ENCODE results near the gene ZFC3H1. TPM values are rescaled to one million over a fixed set of nuclear protein-coding genes. Genes with fewer than 3 reads are reported as not detected.
"Not testable (repeated sequence)": the region's sequence is repeated elsewhere in the genome, so short reads cannot be mapped to it uniquely, and the experiment has no call there.

The ZFC3H1 gene
- total RNA-seq, 1 experiment from 2014 or later = 48.7 TPM

DNA sequence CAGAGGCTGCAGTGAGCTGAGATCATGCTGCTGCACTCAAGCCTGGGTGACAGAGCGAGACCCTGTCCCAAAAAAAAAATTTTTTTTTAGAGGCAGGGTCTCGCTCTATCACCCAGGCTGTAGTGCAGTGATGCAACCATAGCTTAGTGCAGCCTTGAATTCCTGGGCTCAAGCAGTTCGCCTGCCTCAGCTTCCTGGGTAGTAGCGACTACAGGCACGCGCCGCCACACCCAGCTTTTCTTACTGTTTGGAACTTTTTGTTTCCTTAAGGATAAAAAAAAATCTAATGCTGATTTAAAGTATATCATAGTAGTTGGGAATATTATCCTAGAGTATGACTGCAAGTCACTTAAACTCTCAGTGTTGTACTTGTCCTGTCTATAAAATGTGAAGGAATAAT is 29.5 kb upstream of the ZFC3H1 start:
- no peaks in the 10 kb centered on the region for H3K9me3 ChIP-seq (ENCODE audit: low read depth, low read length, poor library complexity, severe bottlenecking)
- no peak for DNase-seq (ENCODE audit: low spot score)
- peaks cover 22% of the 10 kb centered on the region for H3K36me3 ChIP-seq (ENCODE audit: insufficient read depth, low read length, poor library complexity, severe bottlenecking)
- intact Hi-C loops (cut with micrococcal nuclease; ENCODE audit: unreplicated experiment) = no loop called here
- no peak overlapping the region for H3K4me3 ChIP-seq (ENCODE audit: low read depth, low read length, poor library complexity, severe bottlenecking)
- POLR2A ChIA-PET (ENCODE audit: low non-redundant PET) = no interaction called here
- TF ChIP-seq, protein P1, sequence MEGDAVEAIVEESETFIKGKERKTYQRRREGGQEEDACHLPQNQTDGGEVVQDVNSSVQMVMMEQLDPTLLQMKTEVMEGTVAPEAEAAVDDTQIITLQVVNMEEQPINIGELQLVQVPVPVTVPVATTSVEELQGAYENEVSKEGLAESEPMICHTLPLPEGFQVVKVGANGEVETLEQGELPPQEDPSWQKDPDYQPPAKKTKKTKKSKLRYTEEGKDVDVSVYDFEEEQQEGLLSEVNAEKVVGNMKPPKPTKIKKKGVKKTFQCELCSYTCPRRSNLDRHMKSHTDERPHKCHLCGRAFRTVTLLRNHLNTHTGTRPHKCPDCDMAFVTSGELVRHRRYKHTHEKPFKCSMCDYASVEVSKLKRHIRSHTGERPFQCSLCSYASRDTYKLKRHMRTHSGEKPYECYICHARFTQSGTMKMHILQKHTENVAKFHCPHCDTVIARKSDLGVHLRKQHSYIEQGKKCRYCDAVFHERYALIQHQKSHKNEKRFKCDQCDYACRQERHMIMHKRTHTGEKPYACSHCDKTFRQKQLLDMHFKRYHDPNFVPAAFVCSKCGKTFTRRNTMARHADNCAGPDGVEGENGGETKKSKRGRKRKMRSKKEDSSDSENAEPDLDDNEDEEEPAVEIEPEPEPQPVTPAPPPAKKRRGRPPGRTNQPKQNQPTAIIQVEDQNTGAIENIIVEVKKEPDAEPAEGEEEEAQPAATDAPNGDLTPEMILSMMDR (conservative IDR thresholded peaks at IDR 0.05; ENCODE audit: low read depth, low read length) = no peak
- no peak for TF ChIP-seq EZH2 (IDR thresholded peaks at IDR 0.05; ENCODE audit: borderline replicate concordance, low read depth, low read length, poor library complexity, severe bottlenecking)
- H3K4me1 ChIP-seq (ENCODE audit: insufficient read depth, low read length, poor library complexity, severe bottlenecking) = peaks cover 4% of the 10 kb centered on the region
- CTCF ChIA-PET = no interaction called here
- no peak overlapping the region for H3K27ac ChIP-seq (ENCODE audit: low read depth, low read length, poor library complexity, severe bottlenecking)
- H3K27me3 ChIP-seq (replicated peaks; ENCODE audit: insufficient read depth, low read depth, low read length, poor library complexity) = no peaks in the 10 kb centered on the region
- BruUV-seq (replicated peaks) = no TSS peak

DNA sequence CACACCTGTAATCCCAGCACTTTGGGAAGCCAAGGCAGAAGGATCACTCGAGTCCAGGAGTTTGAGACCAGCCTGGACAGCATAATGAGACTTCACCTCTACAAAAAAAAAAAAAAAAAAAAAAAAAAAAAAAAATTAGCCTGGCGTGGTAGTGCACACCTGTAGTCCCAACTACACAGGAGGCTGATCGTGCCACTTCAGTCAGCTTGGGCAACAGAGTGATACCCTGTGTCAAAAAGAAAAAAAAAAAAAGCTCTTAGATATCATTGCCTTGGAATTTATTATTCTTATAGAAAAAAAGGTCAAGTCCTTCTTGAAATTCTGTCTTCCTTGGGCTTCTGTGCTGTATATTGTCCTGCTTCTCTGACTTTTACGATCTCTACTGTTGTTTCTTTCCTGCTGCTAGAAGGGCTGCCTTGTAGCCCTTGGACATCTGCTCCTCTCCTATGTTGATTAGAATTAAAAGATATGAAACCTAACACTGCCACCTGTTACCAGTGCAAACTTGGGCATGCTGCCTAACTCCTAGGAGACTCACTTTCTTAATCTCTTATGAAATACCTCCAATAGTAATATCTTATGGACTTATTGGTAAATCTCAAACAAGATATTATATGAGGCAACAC is 28.0 kb upstream of the ZFC3H1 start:
- Histone ChIP-seq H3K27ac (ENCODE audit: low read depth, low read length, poor library complexity, severe bottlenecking) (no peak overlapping the region), H3K4me1 (ENCODE audit: insufficient read depth, low read length, poor library complexity, severe bottlenecking) (peaks cover 4% of the 10 kb centered on the region), H3K9me3 (ENCODE audit: low read depth, low read length, poor library complexity, severe bottlenecking) (no peaks in the 10 kb centered on the region), H3K27me3 (replicated peaks; ENCODE audit: insufficient read depth, low read depth, low read length, poor library complexity) (no peaks in the 10 kb centered on the region), H3K36me3 (ENCODE audit: insufficient read depth, low read length, poor library complexity, severe bottlenecking) (peaks cover 9% of the 10 kb centered on the region), H3K4me3 (ENCODE audit: low read depth, low read length, poor library complexity, severe bottlenecking) (no peak overlapping the region)
- intact Hi-C loops (cut with micrococcal nuclease; ENCODE audit: unreplicated experiment) = no loop called here
- no peak for DNase-seq (ENCODE audit: low spot score)
- no peak for TF ChIP-seq EZH2 (IDR thresholded peaks at IDR 0.05; ENCODE audit: borderline replicate concordance, low read depth, low read length, poor library complexity, severe bottlenecking)
- TF ChIP-seq, protein P1 (conservative IDR thresholded peaks at IDR 0.05; ENCODE audit: low read depth, low read length) = no peak
- POLR2A ChIA-PET (ENCODE audit: low non-redundant PET) = no interaction called here
- no TSS peak for BruUV-seq (replicated peaks)
- CTCF ChIA-PET = no interaction called here

GRCh38 chr12:71688961-71689570 is 25.4 kb upstream of the ZFC3H1 start:
- peaks cover 9% of the 10 kb centered on the region for H3K36me3 ChIP-seq (ENCODE audit: insufficient read depth, low read length, poor library complexity, severe bottlenecking)
- no peak overlapping the region for H3K27ac ChIP-seq (ENCODE audit: low read depth, low read length, poor library complexity, severe bottlenecking)
- H3K4me3 ChIP-seq (ENCODE audit: low read depth, low read length, poor library complexity, severe bottlenecking) = no peak overlapping the region
- TF ChIP-seq, protein P1 (conservative IDR thresholded peaks at IDR 0.05; ENCODE audit: low read depth, low read length) = no peak
- no peak for TF ChIP-seq EZH2 (IDR thresholded peaks at IDR 0.05; ENCODE audit: borderline replicate concordance, low read depth, low read length, poor library complexity, severe bottlenecking)
- H3K27me3 ChIP-seq (replicated peaks; ENCODE audit: insufficient read depth, low read depth, low read length, poor library complexity) = no peaks in the 10 kb centered on the region
- intact Hi-C loops (cut with micrococcal nuclease; ENCODE audit: unreplicated experiment) = no loop called here
- CTCF ChIA-PET = no interaction called here
- no TSS peak for BruUV-seq (replicated peaks)
- H3K9me3 ChIP-seq (ENCODE audit: low read depth, low read length, poor library complexity, severe bottlenecking) = no peaks in the 10 kb centered on the region
- POLR2A ChIA-PET (ENCODE audit: low non-redundant PET) = no interaction called here
- DNase-seq (ENCODE audit: low spot score) = no peak
- peaks cover 4% of the 10 kb centered on the region for H3K4me1 ChIP-seq (ENCODE audit: insufficient read depth, low read length, poor library complexity, severe bottlenecking)

DNA sequence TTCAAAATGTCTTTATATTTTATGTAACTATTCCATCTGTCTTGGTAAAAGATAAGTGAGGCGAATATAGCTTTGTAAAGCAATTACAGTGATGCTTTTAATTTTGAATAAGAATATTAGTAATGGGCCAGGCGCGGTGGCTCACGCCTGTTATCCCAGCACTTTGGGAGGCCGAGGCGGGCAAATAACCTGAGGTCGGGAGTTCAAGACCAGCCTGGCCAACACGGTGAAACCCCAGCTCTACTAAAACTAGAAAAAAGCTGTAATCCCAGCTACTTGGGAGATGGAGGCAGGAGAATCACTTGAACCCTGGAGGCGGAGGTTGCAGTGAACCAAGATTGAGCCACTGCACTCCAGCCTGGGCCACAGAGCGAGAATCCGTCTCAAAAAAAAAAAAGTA is 23.5 kb upstream of the ZFC3H1 start:
- H3K36me3 ChIP-seq (ENCODE audit: insufficient read depth, low read length, poor library complexity, severe bottlenecking); H3K9me3 ChIP-seq (ENCODE audit: low read depth, low read length, poor library complexity, severe bottlenecking); intact Hi-C loops (cut with micrococcal nuclease; ENCODE audit: unreplicated experiment); H3K4me1 ChIP-seq (ENCODE audit: insufficient read depth, low read length, poor library complexity, severe bottlenecking); BruUV-seq (replicated peaks); DNase-seq (ENCODE audit: low spot score); H3K27me3 ChIP-seq (replicated peaks; ENCODE audit: insufficient read depth, low read depth, low read length, poor library complexity): not testable (repeated sequence)
- ChIA-PET CTCF (interaction anchor here (0.6 to 0.7 kb wide), 2 partner anchors 16 to 105 kb away, joined by 4 to 7 read pairs; no protein-coding TSS in a partner anchor), POLR2A (ENCODE audit: low non-redundant PET) (interaction anchor here (0.7 kb wide), 1 partner anchor 27 kb away, joined by 6 read pairs; no protein-coding TSS in a partner anchor)
- Histone ChIP-seq H3K4me3 (ENCODE audit: low read depth, low read length, poor library complexity, severe bottlenecking) (peak overlapping the region; percentile 59), H3K27ac (ENCODE audit: low read depth, low read length, poor library complexity, severe bottlenecking) (peak overlapping the region; percentile 90)
